ENCODE results near the gene PLEKHS1.

PLEKHS1 gene

DNA sequence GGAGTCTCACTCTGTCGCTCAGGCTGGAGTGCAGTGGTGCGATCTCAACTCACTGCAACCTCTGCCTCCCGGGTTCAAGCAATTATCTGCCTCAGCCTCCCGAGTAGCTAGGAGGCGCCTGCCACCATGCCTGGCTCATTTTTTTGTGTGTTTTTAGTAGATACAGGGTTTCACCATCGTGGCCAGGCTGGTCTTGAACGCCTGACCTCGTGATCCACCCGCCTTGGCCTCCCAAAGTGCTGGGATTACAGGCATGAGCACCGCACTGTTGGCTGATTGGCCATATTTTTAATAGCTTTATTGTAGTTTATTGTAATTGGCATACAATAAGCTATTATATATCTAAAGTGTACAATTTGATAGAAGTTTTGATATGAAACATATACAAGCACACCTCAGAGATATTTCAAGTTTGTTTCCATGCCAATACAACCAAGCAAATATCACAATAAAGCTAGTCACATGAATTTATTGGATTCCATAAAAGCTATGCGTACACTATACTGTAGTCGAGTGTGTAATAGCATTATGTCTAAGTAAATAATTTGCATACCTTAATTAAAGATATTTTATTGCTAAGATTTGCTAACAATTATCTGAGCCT, 5.6 kb downstream of the PLEKHS1 start:
- TF ChIP-seq, protein P1, sequence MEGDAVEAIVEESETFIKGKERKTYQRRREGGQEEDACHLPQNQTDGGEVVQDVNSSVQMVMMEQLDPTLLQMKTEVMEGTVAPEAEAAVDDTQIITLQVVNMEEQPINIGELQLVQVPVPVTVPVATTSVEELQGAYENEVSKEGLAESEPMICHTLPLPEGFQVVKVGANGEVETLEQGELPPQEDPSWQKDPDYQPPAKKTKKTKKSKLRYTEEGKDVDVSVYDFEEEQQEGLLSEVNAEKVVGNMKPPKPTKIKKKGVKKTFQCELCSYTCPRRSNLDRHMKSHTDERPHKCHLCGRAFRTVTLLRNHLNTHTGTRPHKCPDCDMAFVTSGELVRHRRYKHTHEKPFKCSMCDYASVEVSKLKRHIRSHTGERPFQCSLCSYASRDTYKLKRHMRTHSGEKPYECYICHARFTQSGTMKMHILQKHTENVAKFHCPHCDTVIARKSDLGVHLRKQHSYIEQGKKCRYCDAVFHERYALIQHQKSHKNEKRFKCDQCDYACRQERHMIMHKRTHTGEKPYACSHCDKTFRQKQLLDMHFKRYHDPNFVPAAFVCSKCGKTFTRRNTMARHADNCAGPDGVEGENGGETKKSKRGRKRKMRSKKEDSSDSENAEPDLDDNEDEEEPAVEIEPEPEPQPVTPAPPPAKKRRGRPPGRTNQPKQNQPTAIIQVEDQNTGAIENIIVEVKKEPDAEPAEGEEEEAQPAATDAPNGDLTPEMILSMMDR (IDR thresholded peaks at IDR 0.05), result no peak

DNA sequence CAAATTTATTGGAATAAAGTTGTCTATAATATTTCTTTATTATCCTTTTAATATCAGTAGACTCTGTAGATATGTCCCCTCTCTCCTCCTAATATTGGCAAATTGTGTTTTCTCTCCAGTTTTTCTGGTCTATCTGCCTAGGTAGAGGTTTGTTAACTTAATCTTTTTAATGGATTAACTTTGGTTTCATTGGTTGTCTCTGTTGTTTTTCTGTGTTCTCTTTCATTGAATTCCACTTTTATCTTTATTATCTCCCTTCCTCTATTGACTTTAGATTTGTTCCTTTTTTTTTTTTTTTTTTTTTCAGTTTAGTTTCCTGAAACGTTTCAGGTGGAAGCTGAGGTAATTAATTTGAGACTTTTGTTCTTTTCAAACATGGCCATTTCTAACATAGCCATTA, 10.6 kb downstream of the PLEKHS1 start:
- TF ChIP-seq, protein P1 (IDR thresholded peaks at IDR 0.05), result no peak

DNA sequence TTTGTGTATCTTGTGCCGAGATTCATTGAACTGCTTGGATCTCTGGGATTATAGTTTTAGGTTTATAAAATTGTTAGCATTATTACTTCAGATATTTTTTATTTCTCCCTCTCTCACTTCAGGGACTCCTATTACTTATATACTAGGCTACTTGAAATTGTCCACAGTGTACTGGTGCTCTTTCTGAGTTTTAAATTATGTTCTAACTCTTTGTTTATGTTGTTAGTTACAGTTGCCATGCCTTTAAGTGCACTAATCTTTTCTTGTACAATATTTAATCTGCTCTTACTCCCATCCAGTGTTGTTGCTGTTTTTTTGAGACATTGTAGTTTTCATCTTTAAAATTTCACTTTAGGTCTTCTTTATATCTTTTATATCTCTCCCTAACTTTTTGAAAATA, 13.1 kb downstream of the PLEKHS1 start:
- TF ChIP-seq, protein P1 (IDR thresholded peaks at IDR 0.05), result no peak

DNA sequence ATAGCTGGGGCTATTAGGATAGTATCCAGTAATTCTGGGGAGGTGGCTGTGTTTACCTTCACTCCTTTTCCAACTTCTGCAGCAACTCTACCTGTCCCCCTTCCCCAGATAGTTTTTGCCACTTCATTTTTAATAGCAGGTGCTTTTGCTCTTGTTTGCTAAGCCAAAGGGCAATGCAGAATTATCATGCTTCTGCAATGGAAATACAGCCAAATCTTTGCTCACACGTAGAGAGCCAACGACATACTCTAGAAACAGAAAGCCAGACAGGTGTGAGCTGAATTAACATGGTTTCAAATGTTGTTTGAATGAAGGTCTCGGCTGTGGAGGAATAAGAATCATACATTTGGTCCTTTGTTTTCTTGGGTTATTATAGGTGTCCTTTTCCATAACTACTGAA, 14.4 kb downstream of the PLEKHS1 start:
- TF ChIP-seq, protein P1 (IDR thresholded peaks at IDR 0.05), result no peak

DNA sequence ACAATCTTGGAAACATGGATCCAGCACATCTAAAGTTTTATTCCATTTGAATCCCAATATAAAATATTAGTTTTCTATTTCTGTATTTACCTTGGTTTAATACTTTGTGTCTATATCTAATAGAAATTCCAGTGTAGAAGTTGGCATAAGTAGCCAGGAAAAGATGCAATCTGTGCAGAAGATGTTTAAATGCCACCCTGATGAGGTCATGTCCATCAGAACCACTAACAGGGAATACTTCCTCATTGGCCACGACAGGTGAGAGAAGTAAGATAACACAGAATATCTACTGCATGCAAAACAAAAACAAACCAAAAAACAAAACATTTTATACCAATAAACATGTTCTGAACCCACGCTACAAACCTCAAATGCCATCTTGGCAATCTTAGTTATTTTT, 15.7 kb downstream of the PLEKHS1 start:
- TF ChIP-seq, protein P1 (IDR thresholded peaks at IDR 0.05), result no peak

DNA sequence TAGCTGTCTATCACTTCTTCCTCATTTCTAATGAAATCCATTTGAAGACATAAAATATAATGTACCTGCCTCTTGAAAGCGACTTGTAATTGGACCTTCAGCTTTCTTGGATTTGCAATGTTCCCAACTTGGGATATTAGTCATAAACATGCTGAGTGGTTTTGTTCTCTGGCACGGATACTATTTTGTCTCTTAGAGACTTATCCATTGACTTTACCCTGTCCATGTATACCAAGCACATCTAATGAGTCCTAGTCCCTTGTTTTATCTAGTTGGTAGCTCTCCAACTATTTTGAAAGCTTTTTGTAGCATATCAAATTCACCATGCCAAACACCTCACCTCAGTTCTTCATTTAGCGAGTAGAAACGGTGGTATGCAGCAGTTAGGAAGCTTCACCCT, 18.9 kb downstream of the PLEKHS1 start:
- TF ChIP-seq, protein P1 (IDR thresholded peaks at IDR 0.05), result no peak

DNA sequence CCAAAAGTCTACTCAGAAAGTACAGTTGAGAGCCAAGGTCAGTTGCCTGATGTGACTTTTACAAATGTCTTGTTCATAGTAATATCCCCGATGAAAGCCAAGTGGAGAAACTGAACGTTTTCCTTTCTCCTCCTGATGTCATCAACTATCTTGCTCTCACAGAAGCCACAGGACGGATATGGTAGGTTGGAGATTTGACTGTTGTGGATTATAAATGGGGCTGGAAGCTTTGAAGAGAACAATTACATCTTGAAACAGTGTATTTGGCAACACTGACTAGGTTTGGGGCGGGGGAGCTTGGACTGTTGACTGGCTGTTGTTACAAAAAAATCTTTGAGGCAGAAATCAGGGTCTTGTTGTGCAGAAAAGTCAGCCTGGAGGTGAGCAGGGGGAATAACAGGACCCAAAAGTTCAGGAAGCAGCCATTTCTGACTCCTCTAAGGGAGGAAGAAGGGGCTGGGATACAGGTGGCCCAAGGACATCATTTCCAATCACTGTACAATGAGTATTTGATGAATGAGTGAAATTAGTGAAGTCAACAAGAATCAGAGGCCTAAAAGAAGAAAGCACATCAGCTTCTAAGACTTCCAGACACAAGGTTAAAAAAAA, 24.3 kb downstream of the PLEKHS1 start:
- TF ChIP-seq, protein P1 (IDR thresholded peaks at IDR 0.05), result no peak

Measured in LNCAP (cell line).